CD14-positive monocyte (primary cell): ENCODE data around the gene RFC3. TPM values are rescaled to one million over a fixed set of nuclear protein-coding genes. Genes with fewer than 3 reads are reported as not detected.

ENCODE experiments used
- DNase-seq, 3 donors: peaks; one replicate each; pipeline ENCODE4 v3.0.0-alpha.2; 2011 to 2022
- H2AFZ ChIP-seq: 2 replicates; pipeline ENCODE4 v1.6.0; 2012; ENCODE audit warnings: mild to moderate bottlenecking, low read depth, low read length, inconsistent platforms; ENCODE audit not compliant: insufficient read depth, poor library complexity, severe bottlenecking
- H3K27ac ChIP-seq, 2 donors: 1 replicate in 1 of 2; 2 replicates in 1 of 2; pipeline ENCODE4 v1.5.1; 2012 to 2013; ENCODE audit warnings: low read length in 2 of 2, control low read depth in 1 of 2, inconsistent platforms in 1 of 2, low read depth in 1 of 2, mild to moderate bottlenecking in 1 of 2
- H3K27me3 ChIP-seq, 2 donors: one replicate each; pipeline versions ENCODE4 v1.6.0 to v1.6.1; 2011 to 2013; ENCODE audit warnings: low read length in 2 of 2; ENCODE audit not compliant: control insufficient read depth in 2 of 2, insufficient read depth in 2 of 2
- H3K36me3 ChIP-seq, 2 donors: replicated peaks in 1 of 2; 1 replicate in 1 of 2; 2 replicates in 1 of 2; pipeline versions ENCODE4 v1.5.1 to v1.6.1; 2012 to 2013; ENCODE audit warnings: low read length in 2 of 2, control low read depth in 1 of 2, inconsistent platforms in 1 of 2, mild to moderate bottlenecking in 1 of 2; ENCODE audit not compliant: insufficient read depth in 2 of 2, control insufficient read depth in 1 of 2
- H3K4me1 ChIP-seq, 2 donors: 1 replicate in 1 of 2; 2 replicates in 1 of 2; pipeline versions ENCODE4 v1.5.1 to v1.6.1; 2012 to 2013; ENCODE audit warnings: low read length in 2 of 2, control low read depth in 1 of 2, inconsistent platforms in 1 of 2, mild to moderate bottlenecking in 1 of 2, moderate library complexity in 1 of 2; ENCODE audit not compliant: insufficient read depth in 2 of 2, control insufficient read depth in 1 of 2
- H3K4me2 ChIP-seq: replicated peaks from 2 replicates; pipeline ENCODE3; 2012; ENCODE audit warnings: low read length, moderate library complexity, mild to moderate bottlenecking; ENCODE audit not compliant: poor library complexity, severe bottlenecking; ENCODE audit errors: extremely low read depth
- H3K4me3 ChIP-seq, 3 experiments: fragments of 200-600 bp in 1 of 3; sonication (generic) in 1 of 3; replicated peaks in 1 of 3; 1 replicate in 2 of 3; 2 replicates in 1 of 3; pipeline ENCODE4 v1.5.1; 2011 to 2013; ENCODE audit warnings: low read length in 3 of 3, mild to moderate bottlenecking in 3 of 3, control low read depth in 2 of 3, low read depth in 2 of 3, inconsistent platforms in 1 of 3, moderate library complexity in 1 of 3
- H3K79me2 ChIP-seq: 2 replicates; pipeline ENCODE4 v1.6.0; 2012; ENCODE audit warnings: mild to moderate bottlenecking, control low read depth, inconsistent platforms, low read length, moderate library complexity; ENCODE audit not compliant: insufficient read depth
- H3K9ac ChIP-seq: 2 replicates; pipeline ENCODE4 v1.6.0; 2017; ENCODE audit warnings: low read length, mild to moderate bottlenecking; ENCODE audit not compliant: insufficient read depth, poor library complexity, severe bottlenecking
- H3K9me3 ChIP-seq, 2 donors: replicated peaks in 1 of 2; 1 replicate in 1 of 2; 2 replicates in 1 of 2; pipeline versions ENCODE4 v1.5.1 to v1.6.1; 2012 to 2013; ENCODE audit warnings: low read length in 2 of 2, control low read depth in 1 of 2; ENCODE audit not compliant: control insufficient read depth in 1 of 2, insufficient read depth in 1 of 2
- H4K20me1 ChIP-seq: 2 replicates; pipeline ENCODE4 v1.6.0; 2012; ENCODE audit warnings: mild to moderate bottlenecking, low read length, control low read depth, moderate library complexity; ENCODE audit not compliant: insufficient read depth
- H3K27ac Mint-ChIP-seq, 7 donors: one replicate each; pipeline ENCODE4 v1.8.0; 2020; ENCODE audit warnings: mild to moderate bottlenecking in 7 of 7, mixed read lengths in 7 of 7, moderate library complexity in 6 of 7, inconsistent platforms in 2 of 7
- H3K27me3 Mint-ChIP-seq, 3 donors: one replicate each; pipeline ENCODE4 v1.8.0; 2021 to 2022; ENCODE audit warnings: low read depth in 3 of 3, mild to moderate bottlenecking in 3 of 3, mixed read lengths in 3 of 3, moderate library complexity in 3 of 3, inconsistent platforms in 1 of 3
- H3K36me3 Mint-ChIP-seq, 2 donors: one replicate each; pipeline ENCODE4 v1.8.0; 2020; ENCODE audit warnings: mixed read lengths in 2 of 2, inconsistent platforms in 1 of 2, mild to moderate bottlenecking in 1 of 2
- H3K4me1 Mint-ChIP-seq: one replicate; pipeline ENCODE4 v1.8.0; 2020; ENCODE audit warnings: mild to moderate bottlenecking, mixed read lengths
- H3K4me3 Mint-ChIP-seq, 2 donors: one replicate each; pipeline ENCODE4 v1.8.0; 2020; ENCODE audit warnings: mild to moderate bottlenecking in 2 of 2, mixed read lengths in 2 of 2, moderate library complexity in 1 of 2
- H3K9me3 Mint-ChIP-seq, 7 donors: one replicate each; pipeline ENCODE4 v1.8.0; 2020 to 2022; ENCODE audit warnings: mixed read lengths in 7 of 7, mild to moderate bottlenecking in 6 of 7, moderate library complexity in 6 of 7, inconsistent platforms in 2 of 7
- WGBS: methylation state at CpG from one replicate; pipeline ENCODE4 v1.1.5; 2013; ENCODE audit warnings: missing lambda C conversion rate; ENCODE audit not compliant: insufficient coverage; 5-methylcytosine and 5-hydroxymethylcytosine counted together
- intact Hi-C, 2 donors: fragments of 100-400 bp; cut with micrococcal nuclease; formaldehyde crosslinking; loops; one replicate each; pipeline versions ENCODE4 v1.15.0 to v1.15.1; 2023
- polyA plus RNA-seq, 3 donors: library from polyadenylated mRNA; depleted of rRNA in 1 of 3; unstranded in 2 of 3; stranded (reverse) in 1 of 3; fragments of 300-500 nt in 2 of 3; fragments of >200 nt in 1 of 3; fragmentation: Illumina TruSeq in 2 of 3; gene quantifications; 1 replicate in 2 of 3; 2 replicates in 1 of 3; pipeline ENCODE4 v1.2.3, GENCODE V29; 2012 to 2021
- TF ChIP-seq, protein P1 (sequence below): fragments of 200-600 bp; IDR thresholded peaks from one replicate; pipeline ENCODE4 v1.8.0; 2022; ENCODE audit warnings: antibody characterized with exemption, mild to moderate bottlenecking

RFC3 gene
- polyA plus RNA-seq, 3 donors: 2.5 to 5.3 (median 4.1) TPM

DNA sequence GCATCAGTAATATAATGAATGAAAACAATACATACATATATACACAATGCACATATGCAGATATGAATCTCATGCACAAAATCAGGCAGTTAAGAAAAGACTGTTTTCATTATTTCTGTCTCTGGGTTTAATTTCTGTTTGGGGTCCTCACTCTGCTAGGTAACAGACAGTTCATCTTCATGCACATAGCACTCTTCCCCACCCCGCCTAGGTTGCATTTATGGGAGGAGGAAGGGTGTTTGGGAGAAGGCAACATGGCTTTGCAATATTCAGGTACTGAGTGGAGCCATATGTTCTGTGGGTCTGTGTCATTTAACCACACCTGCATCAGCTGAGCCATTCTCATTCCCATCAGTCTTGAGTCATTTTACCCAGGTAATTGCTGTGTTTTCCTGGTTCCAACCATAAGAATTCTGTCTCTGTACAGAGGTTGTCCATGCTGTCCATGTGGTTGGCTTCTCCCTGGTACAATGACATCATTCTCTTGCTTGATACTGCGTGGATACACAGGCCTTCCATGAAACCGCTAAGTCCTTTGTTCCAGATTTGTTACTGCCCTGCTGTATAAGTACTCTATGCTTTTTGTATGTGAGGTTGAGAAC lies 45.3 kb downstream of the RFC3 start:
- Histone ChIP-seq H3K27ac (no peak overlapping the region), H3K9ac (no peak overlapping the region), H3K4me3 (no peak overlapping the region), H3K79me2 (no peaks in the 10 kb centered on the region), H3K36me3 (no peaks in the 10 kb centered on the region), H3K27me3 (no peaks in the 10 kb centered on the region), H2AFZ (no peak overlapping the region), H3K9me3 (no peaks in the 10 kb centered on the region), H3K4me1 (no peaks in the 10 kb centered on the region), H4K20me1 (no peaks in the 10 kb centered on the region), H3K4me2 (no peak overlapping the region)
- Mint-ChIP-seq H3K9me3 (peaks cover 0 to 5% (median 0%) of the 10 kb centered on the region in 7 donors), H3K4me3 (no peak overlapping the region), H3K27me3 (no peaks in the 10 kb centered on the region), H3K4me1 (no peaks in the 10 kb centered on the region), H3K36me3 (peaks cover 0 to 2% of the 10 kb centered on the region in 2 donors), H3K27ac (no peak overlapping the region)
- TF ChIP-seq, protein P1, sequence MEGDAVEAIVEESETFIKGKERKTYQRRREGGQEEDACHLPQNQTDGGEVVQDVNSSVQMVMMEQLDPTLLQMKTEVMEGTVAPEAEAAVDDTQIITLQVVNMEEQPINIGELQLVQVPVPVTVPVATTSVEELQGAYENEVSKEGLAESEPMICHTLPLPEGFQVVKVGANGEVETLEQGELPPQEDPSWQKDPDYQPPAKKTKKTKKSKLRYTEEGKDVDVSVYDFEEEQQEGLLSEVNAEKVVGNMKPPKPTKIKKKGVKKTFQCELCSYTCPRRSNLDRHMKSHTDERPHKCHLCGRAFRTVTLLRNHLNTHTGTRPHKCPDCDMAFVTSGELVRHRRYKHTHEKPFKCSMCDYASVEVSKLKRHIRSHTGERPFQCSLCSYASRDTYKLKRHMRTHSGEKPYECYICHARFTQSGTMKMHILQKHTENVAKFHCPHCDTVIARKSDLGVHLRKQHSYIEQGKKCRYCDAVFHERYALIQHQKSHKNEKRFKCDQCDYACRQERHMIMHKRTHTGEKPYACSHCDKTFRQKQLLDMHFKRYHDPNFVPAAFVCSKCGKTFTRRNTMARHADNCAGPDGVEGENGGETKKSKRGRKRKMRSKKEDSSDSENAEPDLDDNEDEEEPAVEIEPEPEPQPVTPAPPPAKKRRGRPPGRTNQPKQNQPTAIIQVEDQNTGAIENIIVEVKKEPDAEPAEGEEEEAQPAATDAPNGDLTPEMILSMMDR: no peak
- DNase-seq: no peak
- intact Hi-C loops: no loop called here
- 94% methylated on average over 2 of the region's 3 CpGs for WGBS

DNA sequence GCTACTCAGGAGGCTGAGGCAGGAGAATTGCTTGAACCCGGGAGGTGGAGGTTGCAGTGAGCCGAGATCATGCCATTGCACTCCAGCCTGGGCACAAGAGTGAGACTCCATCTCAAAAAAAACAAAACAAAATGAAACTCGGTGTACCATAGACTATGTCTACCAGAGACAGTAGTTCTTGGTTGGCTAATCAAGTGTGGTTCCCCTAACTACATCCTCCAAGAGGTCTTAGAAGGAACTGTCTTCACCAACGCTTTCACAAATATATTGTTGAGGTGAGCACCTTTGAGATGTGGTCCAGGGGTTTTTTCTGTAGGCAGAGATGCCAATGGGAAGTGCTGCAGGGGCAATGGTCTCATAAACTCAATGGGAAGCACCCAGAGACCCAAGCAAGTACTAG lies 48.0 kb downstream of the RFC3 start:
- Mint-ChIP-seq H3K9me3 (peaks cover 0 to 5% (median 0%) of the 10 kb centered on the region in 7 donors), H3K27me3 (no peaks in the 10 kb centered on the region), H3K36me3 (peaks cover 0 to 2% of the 10 kb centered on the region in 2 donors), H3K4me3 (no peak overlapping the region), H3K27ac (no peak overlapping the region), H3K4me1 (no peaks in the 10 kb centered on the region)
- no peaks in the 10 kb centered on the region for H3K36me3 ChIP-seq
- H3K9me3 ChIP-seq: no peaks in the 10 kb centered on the region
- no peak overlapping the region for H3K4me2 ChIP-seq
- TF ChIP-seq, protein P1: no peak
- no peak overlapping the region for H3K27ac ChIP-seq
- intact Hi-C loops: no loop called here
- DNase-seq: no peak
- no peaks in the 10 kb centered on the region for H3K27me3 ChIP-seq
- no peak overlapping the region for H3K9ac ChIP-seq
- H3K4me3 ChIP-seq: no peak overlapping the region
- no peaks in the 10 kb centered on the region for H4K20me1 ChIP-seq
- 100% methylated on average over 1 of the region's 4 CpGs for WGBS
- H2AFZ ChIP-seq: no peak overlapping the region
- no peaks in the 10 kb centered on the region for H3K79me2 ChIP-seq
- no peaks in the 10 kb centered on the region for H3K4me1 ChIP-seq
